ENCODE data around the gene PF4V1.

PF4V1 gene

DNA sequence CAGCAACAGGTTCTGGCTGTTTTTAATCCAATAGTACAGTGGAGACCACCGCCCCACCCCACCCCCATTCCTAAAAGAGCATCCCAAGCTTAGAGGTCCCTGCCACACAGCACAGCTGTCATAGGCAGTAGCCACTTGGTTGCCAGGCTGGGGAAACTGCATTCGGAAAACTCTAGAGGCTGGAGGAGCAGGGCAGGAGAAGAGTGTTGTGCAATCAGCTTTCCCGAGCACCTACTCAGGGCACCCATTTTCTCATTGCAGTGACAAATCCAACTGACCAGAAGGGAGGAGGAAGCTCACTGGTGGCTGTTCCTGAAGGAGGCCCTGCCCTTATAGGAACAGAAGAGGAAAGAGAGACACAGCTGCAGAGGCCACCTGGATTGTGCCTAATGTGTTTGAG, 17.2 kb downstream of the PF4V1 start:
- Mint-ChIP-seq H3K4me1 (peaks cover 1% of the 10 kb centered on the region), H3K27ac (no peak overlapping the region), H3K4me3 (no peak overlapping the region), H3K36me3 (ENCODE audit: low read depth) (no peaks in the 10 kb centered on the region), H3K27me3 (peaks cover 24% of the 10 kb centered on the region), H3K9me3 (no peaks in the 10 kb centered on the region)
- DNase-seq (no peak), ATAC-seq (no peak)

DNA sequence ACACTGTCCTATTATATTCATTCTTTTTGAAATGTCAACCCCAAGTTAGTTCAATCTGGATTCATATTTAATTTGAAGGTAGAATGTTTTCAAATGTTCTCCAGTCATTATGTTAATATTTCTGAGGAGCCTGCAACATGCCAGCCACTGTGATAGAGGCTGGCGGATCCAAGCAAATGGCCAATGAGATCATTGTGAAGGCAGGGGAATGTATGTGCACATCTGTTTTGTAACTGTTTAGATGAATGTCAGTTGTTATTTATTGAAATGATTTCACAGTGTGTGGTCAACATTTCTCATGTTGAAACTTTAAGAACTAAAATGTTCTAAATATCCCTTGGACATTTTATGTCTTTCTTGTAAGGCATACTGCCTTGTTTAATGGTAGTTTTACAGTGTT, 17.7 kb downstream of the PF4V1 start:
- Mint-ChIP-seq H3K4me3 (no peak overlapping the region), H3K4me1 (peaks cover 1% of the 10 kb centered on the region), H3K36me3 (ENCODE audit: low read depth) (no peaks in the 10 kb centered on the region), H3K9me3 (no peaks in the 10 kb centered on the region), H3K27ac (no peak overlapping the region), H3K27me3 (peaks cover 24% of the 10 kb centered on the region)
- no peak for ATAC-seq
- DNase-seq: no peak

- no peak for ATAC-seq
- DNase-seq: no peak
- H3K4me1 Mint-ChIP-seq: peaks cover 1% of the 10 kb centered on the region
- no peak overlapping the region for H3K27ac Mint-ChIP-seq
- no peaks in the 10 kb centered on the region for H3K9me3 Mint-ChIP-seq
- H3K4me3 Mint-ChIP-seq: no peak overlapping the region
- peaks cover 24% of the 10 kb centered on the region for H3K27me3 Mint-ChIP-seq
- no peaks in the 10 kb centered on the region for H3K36me3 Mint-ChIP-seq (ENCODE audit: low read depth)
These were observed 18.6 kb downstream of the PF4V1 start for GRCh38 chr4:73871511-73872310.

GRCh38 chr4:73872316-73873108, 19.4 kb downstream of the PF4V1 start:
- no peak overlapping the region for H3K27ac Mint-ChIP-seq
- DNase-seq (no peak), ATAC-seq (no peak)
- peaks cover 24% of the 10 kb centered on the region for H3K27me3 Mint-ChIP-seq
- H3K9me3 Mint-ChIP-seq: no peaks in the 10 kb centered on the region
- peaks cover 1% of the 10 kb centered on the region for H3K4me1 Mint-ChIP-seq
- no peak overlapping the region for H3K4me3 Mint-ChIP-seq
- no peaks in the 10 kb centered on the region for H3K36me3 Mint-ChIP-seq (ENCODE audit: low read depth)

DNA sequence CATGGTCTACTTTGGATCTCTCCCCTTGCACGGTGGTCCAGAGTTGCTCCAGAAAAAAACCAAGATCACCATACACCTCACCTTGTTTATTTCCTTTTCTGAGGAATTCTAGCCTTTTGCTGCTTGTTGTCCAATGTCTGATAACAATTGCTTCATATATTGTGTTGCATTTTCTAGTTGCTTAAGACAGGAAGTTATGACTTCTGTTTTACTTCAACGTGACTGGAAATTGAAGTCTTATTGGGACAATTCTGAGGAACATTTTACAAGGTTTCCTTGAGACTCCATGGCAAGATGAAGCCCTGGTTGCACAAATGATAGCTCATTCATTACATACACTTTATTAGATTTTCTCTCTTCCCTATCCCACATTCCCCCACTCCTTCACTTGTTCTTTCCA, 21.3 kb downstream of the PF4V1 start:
- no peak for DNase-seq
- no peak for ATAC-seq
- H3K4me1 Mint-ChIP-seq: no peaks in the 10 kb centered on the region
- H3K9me3 Mint-ChIP-seq: no peaks in the 10 kb centered on the region
- no peak overlapping the region for H3K27ac Mint-ChIP-seq
- H3K36me3 Mint-ChIP-seq (ENCODE audit: low read depth): no peaks in the 10 kb centered on the region
- H3K4me3 Mint-ChIP-seq: no peak overlapping the region
- peaks cover 10% of the 10 kb centered on the region for H3K27me3 Mint-ChIP-seq

DNA sequence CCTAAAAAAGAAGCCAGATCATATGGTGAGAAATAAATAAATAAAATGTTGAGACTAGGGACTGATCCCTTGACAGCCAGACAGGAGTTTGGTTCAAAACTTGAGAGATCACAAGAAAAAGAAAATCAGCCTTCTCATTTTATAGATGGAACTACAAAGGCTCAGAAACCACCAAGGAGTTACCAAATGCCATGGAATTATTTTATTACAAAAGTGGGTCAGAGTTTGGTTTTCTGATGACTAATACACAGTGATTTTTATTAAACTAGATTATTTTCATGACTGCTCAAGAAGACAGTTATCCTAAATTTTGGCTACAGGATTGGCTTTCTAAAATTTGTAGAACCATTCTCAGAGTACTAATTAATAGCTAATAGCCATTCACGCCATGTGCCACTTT, 22.3 kb downstream of the PF4V1 start:
- H3K27me3 Mint-ChIP-seq: peaks cover under 1% of the 10 kb centered on the region

GRCh38 chr4:73883306-73883705, 30.2 kb downstream of the PF4V1 start:
- Mint-ChIP-seq H3K9me3 (no peaks in the 10 kb centered on the region), H3K36me3 (ENCODE audit: low read depth) (no peaks in the 10 kb centered on the region), H3K4me1 (no peaks in the 10 kb centered on the region), H3K4me3 (no peak overlapping the region), H3K27ac (no peak overlapping the region), H3K27me3 (peaks cover 4% of the 10 kb centered on the region)
- no peak for ATAC-seq
- no peak for DNase-seq

More for the DNA sequence above, 22.3 kb downstream of the PF4V1 start:
- H3K4me1 Mint-ChIP-seq: no peaks in the 10 kb centered on the region
- H3K27ac Mint-ChIP-seq: no peak overlapping the region
- no peak overlapping the region for H3K4me3 Mint-ChIP-seq
- ATAC-seq (no peak), DNase-seq (no peak)
- H3K36me3 Mint-ChIP-seq (ENCODE audit: low read depth): no peaks in the 10 kb centered on the region
- H3K9me3 Mint-ChIP-seq: no peaks in the 10 kb centered on the region

DNA sequence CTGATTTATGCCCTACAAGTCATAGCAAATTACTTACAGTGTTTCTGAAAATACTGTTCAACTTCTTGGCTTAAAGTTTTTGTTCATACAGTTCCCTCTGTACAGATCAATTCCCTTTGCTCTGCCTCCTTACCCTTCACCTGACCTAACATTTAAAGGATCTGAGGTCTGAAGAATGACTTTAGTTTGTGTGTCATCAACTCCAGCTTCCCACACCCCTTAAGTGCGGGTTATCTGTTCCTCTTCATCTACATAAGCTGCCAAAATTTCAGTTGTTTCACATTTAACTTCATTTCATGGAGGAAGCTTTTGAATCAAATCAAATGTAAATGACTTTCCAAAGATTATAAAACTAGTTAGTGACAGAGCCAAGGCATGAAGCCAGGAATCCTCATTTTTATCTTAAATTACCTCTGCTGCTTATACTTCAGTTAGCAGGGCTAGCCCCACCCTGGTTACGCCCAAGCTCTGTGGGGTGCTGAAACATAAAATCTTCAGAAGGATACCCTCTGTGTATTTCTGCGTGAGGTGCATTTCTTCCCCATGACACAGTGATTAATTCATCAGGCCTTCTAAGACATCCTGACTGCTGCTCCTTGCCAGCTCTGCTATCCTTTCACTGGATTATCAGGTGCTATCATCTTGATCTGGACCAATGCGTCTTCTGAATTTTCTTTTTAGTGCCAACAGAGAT, 32.6 kb downstream of the PF4V1 start:
- H3K4me1 Mint-ChIP-seq: no peaks in the 10 kb centered on the region
- ATAC-seq (no peak), DNase-seq (no peak)
- H3K27me3 Mint-ChIP-seq: peaks cover 4% of the 10 kb centered on the region
- H3K4me3 Mint-ChIP-seq: no peak overlapping the region
- H3K27ac Mint-ChIP-seq: no peak overlapping the region
- H3K9me3 Mint-ChIP-seq: no peaks in the 10 kb centered on the region
- H3K36me3 Mint-ChIP-seq (ENCODE audit: low read depth): no peaks in the 10 kb centered on the region

GRCh38 chr4:73891326-73891725, 38.2 kb downstream of the PF4V1 start:
- no peak for DNase-seq
- no peak overlapping the region for H3K27ac Mint-ChIP-seq
- no peaks in the 10 kb centered on the region for H3K9me3 Mint-ChIP-seq
- ATAC-seq: no peak
- H3K4me3 Mint-ChIP-seq: no peak overlapping the region
- H3K27me3 Mint-ChIP-seq: no peaks in the 10 kb centered on the region
- H3K36me3 Mint-ChIP-seq (ENCODE audit: low read depth): no peaks in the 10 kb centered on the region
- H3K4me1 Mint-ChIP-seq: no peaks in the 10 kb centered on the region

DNA sequence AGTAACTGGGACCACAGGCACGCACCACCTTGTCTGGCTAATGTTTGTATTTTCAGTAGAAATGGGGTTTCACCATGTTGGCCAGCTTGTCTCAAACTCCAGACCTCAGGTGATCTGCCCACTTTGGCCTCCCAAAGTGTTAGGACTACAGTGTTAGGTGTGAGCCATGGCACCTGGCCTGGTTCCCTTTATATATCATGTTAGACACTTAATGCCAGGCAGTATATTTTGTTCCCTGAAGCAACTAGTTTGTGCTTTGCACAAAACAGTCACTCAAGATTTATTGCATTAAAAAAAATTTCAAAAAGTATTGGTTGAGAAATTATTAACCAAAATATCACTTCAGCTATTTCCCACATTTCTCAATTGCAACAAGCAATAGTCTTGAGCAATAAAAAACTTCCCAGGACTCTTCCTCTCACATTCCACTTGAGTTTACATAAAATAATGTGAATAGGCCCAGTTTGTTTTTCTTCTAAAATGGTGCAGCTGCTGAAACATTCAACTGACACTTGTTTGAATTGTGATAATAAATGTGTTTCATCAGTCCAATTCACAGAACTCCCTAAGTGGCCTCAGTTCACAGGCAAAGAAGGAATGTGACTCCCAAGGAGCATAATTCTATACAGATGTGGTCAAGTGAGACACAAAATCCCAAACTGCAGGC, 38.8 kb downstream of the PF4V1 start:
- no peaks in the 10 kb centered on the region for H3K36me3 Mint-ChIP-seq (ENCODE audit: low read depth)
- no peak overlapping the region for H3K27ac Mint-ChIP-seq
- H3K9me3 Mint-ChIP-seq: no peaks in the 10 kb centered on the region
- no peak for ATAC-seq
- no peak for DNase-seq
- no peaks in the 10 kb centered on the region for H3K4me1 Mint-ChIP-seq
- H3K27me3 Mint-ChIP-seq: no peaks in the 10 kb centered on the region
- no peak overlapping the region for H3K4me3 Mint-ChIP-seq

DNA sequence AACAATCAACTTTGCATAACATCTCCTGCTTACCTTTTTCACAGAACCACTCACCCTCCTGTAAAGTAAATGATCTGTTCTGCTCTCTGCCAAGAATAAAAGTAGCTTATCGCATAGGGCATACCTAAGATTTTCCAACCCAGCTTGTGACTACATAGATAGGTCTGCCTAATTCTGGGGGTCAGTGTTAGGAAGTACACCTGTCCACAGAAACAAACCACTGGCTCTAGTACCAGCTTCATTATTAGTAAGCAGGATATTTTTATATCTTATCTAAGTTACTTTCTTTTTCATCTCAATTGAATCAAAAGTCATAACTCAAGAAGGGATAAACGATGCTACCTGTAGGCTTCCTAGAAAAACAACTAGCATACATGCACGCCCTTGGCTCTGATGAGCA, 39.9 kb downstream of the PF4V1 start:
- no peak overlapping the region for H3K27ac Mint-ChIP-seq
- H3K9me3 Mint-ChIP-seq: no peaks in the 10 kb centered on the region
- no peak for DNase-seq
- ATAC-seq: no peak
- H3K4me1 Mint-ChIP-seq: no peaks in the 10 kb centered on the region
- no peak overlapping the region for H3K4me3 Mint-ChIP-seq
- H3K36me3 Mint-ChIP-seq (ENCODE audit: low read depth): no peaks in the 10 kb centered on the region
- H3K27me3 Mint-ChIP-seq: no peaks in the 10 kb centered on the region

- Mint-ChIP-seq H3K4me1 (no peaks in the 10 kb centered on the region), H3K9me3 (no peaks in the 10 kb centered on the region), H3K4me3 (no peak overlapping the region), H3K27me3 (no peaks in the 10 kb centered on the region), H3K36me3 (ENCODE audit: low read depth) (no peaks in the 10 kb centered on the region), H3K27ac (no peak overlapping the region)
- DNase-seq (no peak), ATAC-seq (no peak)
These were observed 40.9 kb downstream of the PF4V1 start for GRCh38 chr4:73894001-73894400.

DNA sequence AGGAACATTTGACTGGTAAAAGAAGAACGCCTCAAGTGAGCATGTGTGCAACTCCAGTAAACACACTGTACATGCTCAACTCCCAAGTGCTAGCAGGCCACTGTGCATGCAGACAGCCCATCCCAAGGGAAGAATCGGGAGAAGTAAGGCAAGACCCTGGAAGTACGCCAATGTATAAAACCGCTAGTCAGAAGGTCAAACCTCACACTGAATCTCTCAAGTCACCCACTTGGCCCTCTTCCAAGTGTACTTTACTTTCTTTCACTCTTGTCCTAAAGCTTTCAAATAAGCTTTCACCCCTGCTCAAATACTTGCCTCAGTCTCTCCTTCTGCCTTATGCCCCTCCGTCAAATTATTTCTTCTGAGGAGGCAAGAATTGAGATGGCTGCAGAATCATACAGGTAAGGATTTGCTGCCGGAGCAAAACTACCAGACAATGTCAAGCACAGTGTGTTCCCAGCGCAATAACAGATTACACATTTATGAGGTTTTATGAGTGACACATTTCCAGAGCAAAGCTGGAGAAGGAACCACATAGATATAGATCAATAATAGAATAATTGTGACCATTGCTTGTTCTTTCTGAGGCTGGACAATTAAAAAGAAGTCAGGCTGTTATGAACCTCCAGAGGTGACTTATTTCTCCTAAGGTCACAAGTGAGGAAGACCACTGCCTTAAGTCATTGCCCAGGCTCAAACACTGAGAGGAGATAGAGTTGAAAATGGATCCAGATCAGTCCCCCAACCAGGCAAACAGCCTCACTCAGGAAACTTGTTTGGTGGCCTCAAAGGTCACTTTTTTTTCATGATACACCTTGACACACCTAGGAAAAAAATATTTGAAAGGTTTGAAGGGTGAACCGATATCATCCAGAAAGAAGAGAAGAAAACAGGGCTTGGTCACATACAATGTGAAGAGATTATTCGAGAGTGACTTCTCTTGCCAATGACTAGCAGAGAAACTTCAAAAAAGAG, 42.4 kb downstream of the PF4V1 start:
- Mint-ChIP-seq H3K9me3 (no peaks in the 10 kb centered on the region), H3K4me3 (no peak overlapping the region), H3K36me3 (ENCODE audit: low read depth) (no peaks in the 10 kb centered on the region), H3K27ac (no peak overlapping the region), H3K27me3 (no peaks in the 10 kb centered on the region), H3K4me1 (no peaks in the 10 kb centered on the region)
- no peak for DNase-seq
- no peak for ATAC-seq
